Measurements from ENCODE around the gene EFCAB5. TPM values are rescaled to one million over a fixed set of nuclear protein-coding genes. Genes with fewer than 3 reads are reported as not detected.
"Not testable (repeated sequence)": the region's sequence is repeated elsewhere in the genome, so short reads cannot be mapped to it uniquely, and the experiment has no call there.

The EFCAB5 gene
- total RNA-seq, 1 experiment from 2014 or later, result 1.4 TPM

DNA sequence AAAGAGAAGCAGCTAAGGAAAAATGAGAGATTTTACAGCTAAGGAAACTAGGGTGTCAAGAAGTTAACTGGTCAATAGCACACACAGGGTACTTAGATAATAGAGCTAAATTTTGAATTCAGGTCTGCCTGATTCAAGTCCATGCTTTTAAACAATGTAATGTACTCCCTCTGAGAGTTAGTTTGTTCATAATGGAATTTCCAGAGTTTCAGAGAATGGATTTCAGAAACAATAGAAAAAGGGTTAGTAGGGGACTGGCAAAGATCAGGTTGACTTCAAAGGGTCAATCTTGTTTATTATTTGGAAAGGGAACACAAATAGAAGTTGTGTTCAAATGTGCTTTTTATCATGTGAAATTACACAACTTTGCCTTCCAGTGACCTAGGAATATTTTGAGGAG, 193.1 kb downstream of the EFCAB5 start:
- CTCF ChIA-PET, result no interaction called here
- no TSS peak for BruUV-seq (replicated peaks)
- intact Hi-C loops (cut with micrococcal nuclease; ENCODE audit: unreplicated experiment), result no loop called here
- Histone ChIP-seq H4K20me1 (ENCODE audit: insufficient read depth) (peaks cover 30% of the 10 kb centered on the region), H3K79me2 (ENCODE audit: low read depth) (peaks cover 37% of the 10 kb centered on the region), H3F3A (ENCODE audit: insufficient read depth, low read depth) (0 out of 2 replicates have a peak, but pooled peaks cover 12% of the 10 kb centered on the region), H3K27me3 (ENCODE audit: insufficient read depth, low read depth) (no peaks in the 10 kb centered on the region), H3K9me2 (ENCODE audit: insufficient read depth) (no peaks in the 10 kb centered on the region), H3K4me3 (no peak overlapping the region), H3K4me2 (no peak overlapping the region), H3K4me1 (replicated peaks; ENCODE audit: insufficient read depth) (no peaks in the 10 kb centered on the region), H3K36me3 (ENCODE audit: low read depth) (peaks cover 8% of the 10 kb centered on the region), H3K27ac (no peak overlapping the region), H2AFZ (no peak overlapping the region), H3K9me3 (ENCODE audit: insufficient read depth, low read depth) (no peaks in the 10 kb centered on the region)
- no peak for DNase-seq
- TF ChIP-seq, protein P1, sequence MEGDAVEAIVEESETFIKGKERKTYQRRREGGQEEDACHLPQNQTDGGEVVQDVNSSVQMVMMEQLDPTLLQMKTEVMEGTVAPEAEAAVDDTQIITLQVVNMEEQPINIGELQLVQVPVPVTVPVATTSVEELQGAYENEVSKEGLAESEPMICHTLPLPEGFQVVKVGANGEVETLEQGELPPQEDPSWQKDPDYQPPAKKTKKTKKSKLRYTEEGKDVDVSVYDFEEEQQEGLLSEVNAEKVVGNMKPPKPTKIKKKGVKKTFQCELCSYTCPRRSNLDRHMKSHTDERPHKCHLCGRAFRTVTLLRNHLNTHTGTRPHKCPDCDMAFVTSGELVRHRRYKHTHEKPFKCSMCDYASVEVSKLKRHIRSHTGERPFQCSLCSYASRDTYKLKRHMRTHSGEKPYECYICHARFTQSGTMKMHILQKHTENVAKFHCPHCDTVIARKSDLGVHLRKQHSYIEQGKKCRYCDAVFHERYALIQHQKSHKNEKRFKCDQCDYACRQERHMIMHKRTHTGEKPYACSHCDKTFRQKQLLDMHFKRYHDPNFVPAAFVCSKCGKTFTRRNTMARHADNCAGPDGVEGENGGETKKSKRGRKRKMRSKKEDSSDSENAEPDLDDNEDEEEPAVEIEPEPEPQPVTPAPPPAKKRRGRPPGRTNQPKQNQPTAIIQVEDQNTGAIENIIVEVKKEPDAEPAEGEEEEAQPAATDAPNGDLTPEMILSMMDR (conservative IDR thresholded peaks at IDR 0.05), result no peak
- TF ChIP-seq EZH2 (IDR thresholded peaks at IDR 0.05; ENCODE audit: low read depth), result no peak
- POLR2A ChIA-PET (ENCODE audit: unreplicated experiment), result interaction anchor here (0.6 kb wide), 1 partner anchor 70 kb away, joined by 3 read pairs; no protein-coding TSS in a partner anchor

DNA sequence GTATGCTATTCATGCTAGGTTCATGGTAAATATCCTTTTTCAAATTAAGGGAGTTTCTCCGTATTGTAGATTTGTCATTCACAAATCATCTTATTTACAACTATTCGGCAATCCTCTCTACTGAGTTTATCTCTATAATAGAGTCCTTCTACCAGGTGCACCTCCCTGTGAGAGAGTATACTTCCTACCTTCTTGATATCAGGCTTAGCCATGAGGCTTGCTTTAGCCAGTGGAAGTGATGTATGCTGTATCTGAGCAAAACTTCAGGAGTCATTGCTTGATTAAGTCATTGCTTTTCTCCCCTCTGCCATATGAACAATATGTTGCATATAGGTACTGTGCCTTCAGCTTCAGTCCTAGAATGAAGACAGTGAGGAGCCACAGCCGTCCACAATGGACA, 195.7 kb downstream of the EFCAB5 start:
- ChIA-PET POLR2A (ENCODE audit: unreplicated experiment) (no interaction called here), CTCF (no interaction called here)
- peaks cover 9% of the 10 kb centered on the region; the same call in 1 of the 2 replicates for H3K36me3 ChIP-seq (ENCODE audit: low read depth)
- intact Hi-C loops (cut with micrococcal nuclease; ENCODE audit: unreplicated experiment), result no loop called here
- no peak for DNase-seq
- no peak overlapping the region for H3K27ac ChIP-seq
- no peak overlapping the region for H2AFZ ChIP-seq
- 0 out of 2 replicates have a peak, but pooled peaks cover 13% of the 10 kb centered on the region for H3F3A ChIP-seq (ENCODE audit: insufficient read depth, low read depth)
- peaks cover 37% of the 10 kb centered on the region for H4K20me1 ChIP-seq (ENCODE audit: insufficient read depth)
- no peaks in the 10 kb centered on the region for H3K4me1 ChIP-seq (replicated peaks; ENCODE audit: insufficient read depth)
- BruUV-seq (replicated peaks), result no TSS peak
- no peaks in the 10 kb centered on the region for H3K9me3 ChIP-seq (ENCODE audit: insufficient read depth, low read depth)
- H3K4me2 ChIP-seq, result no peak overlapping the region
- H3K4me3 ChIP-seq, result no peak overlapping the region
- peaks cover 52% of the 10 kb centered on the region for H3K79me2 ChIP-seq (ENCODE audit: low read depth)
- TF ChIP-seq EZH2 (IDR thresholded peaks at IDR 0.05; ENCODE audit: low read depth), result no peak
- TF ChIP-seq, protein P1 (conservative IDR thresholded peaks at IDR 0.05), result no peak
- no peaks in the 10 kb centered on the region for H3K27me3 ChIP-seq (ENCODE audit: insufficient read depth, low read depth)
- H3K9me2 ChIP-seq (ENCODE audit: insufficient read depth), result no peaks in the 10 kb centered on the region

DNA sequence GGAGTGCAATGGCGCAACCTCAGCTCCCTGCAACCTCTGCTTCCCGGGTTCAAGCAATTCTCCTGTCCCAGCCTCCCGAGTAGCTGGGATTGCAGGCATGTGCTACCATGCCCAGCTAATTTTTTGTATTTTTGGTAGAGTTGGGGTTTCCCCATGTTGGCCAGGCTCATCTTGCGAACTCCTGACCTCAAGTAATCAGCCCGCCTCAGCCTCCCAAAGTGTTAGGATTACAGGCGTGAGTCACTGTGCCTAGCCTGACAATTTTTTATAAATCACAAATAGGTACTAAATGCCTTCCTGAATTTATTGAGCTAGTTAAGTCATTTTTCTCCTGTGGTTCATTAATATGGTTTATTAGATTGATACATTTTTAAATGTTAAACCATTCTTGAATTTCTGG, 206.4 kb downstream of the EFCAB5 start:
- Histone ChIP-seq H4K20me1 (ENCODE audit: insufficient read depth) (peaks cover 18% of the 10 kb centered on the region), H3F3A (ENCODE audit: insufficient read depth, low read depth) (peaks cover 20% of the 10 kb centered on the region; the same call in 1 of the 2 replicates), H3K27ac (0 out of 2 replicates have a peak overlapping the region, but pooled peaks have one; percentile 13), H3K79me2 (ENCODE audit: low read depth) (peaks cover 44% of the 10 kb centered on the region)
- intact Hi-C loops (cut with micrococcal nuclease; ENCODE audit: unreplicated experiment); H3K9me2 ChIP-seq (ENCODE audit: insufficient read depth); H3K4me1 ChIP-seq (replicated peaks; ENCODE audit: insufficient read depth); H3K27me3 ChIP-seq (ENCODE audit: insufficient read depth, low read depth); CTCF ChIA-PET; H3K4me3 ChIP-seq; H2AFZ ChIP-seq; H3K4me2 ChIP-seq; DNase-seq; BruUV-seq (replicated peaks); H3K9me3 ChIP-seq (ENCODE audit: insufficient read depth, low read depth); H3K36me3 ChIP-seq (ENCODE audit: low read depth); POLR2A ChIA-PET (ENCODE audit: unreplicated experiment): not testable (repeated sequence)

DNA sequence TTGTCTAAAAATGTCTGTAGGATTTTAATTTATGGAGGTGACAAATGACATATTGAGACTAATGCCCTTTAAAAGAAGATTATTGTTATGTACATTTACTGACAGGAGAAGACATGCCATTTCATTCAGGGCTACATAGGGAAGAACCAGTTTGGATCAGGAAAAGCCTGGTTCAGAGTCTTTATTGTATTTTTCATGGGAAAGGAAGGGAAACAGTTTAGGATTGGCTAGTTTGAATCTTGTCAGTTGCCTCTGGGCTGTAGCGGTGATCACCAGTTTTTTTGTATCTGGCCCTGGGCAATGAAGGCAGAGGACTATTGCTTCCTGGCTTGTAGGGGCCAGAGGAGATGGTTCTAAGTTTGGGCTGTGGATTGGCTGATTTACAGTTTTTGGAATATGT, 206.9 kb downstream of the EFCAB5 start:
- H3K27ac ChIP-seq, result 0 out of 2 replicates have a peak overlapping the region, but pooled peaks have one; percentile 13
- CTCF ChIA-PET, result no interaction called here

More for the DNA sequence above, 206.9 kb downstream of the EFCAB5 start:
- H4K20me1 ChIP-seq (ENCODE audit: insufficient read depth), result peaks cover 16% of the 10 kb centered on the region
- BruUV-seq (replicated peaks), result no TSS peak
- DNase-seq, result no peak
- intact Hi-C loops (cut with micrococcal nuclease; ENCODE audit: unreplicated experiment), result no loop called here
- H3K9me3 ChIP-seq (ENCODE audit: insufficient read depth, low read depth), result no peaks in the 10 kb centered on the region
- H3K4me2 ChIP-seq, result no peak overlapping the region
- peaks cover 44% of the 10 kb centered on the region for H3K79me2 ChIP-seq (ENCODE audit: low read depth)
- no peaks in the 10 kb centered on the region for H3K27me3 ChIP-seq (ENCODE audit: insufficient read depth, low read depth)
- H3K4me1 ChIP-seq (replicated peaks; ENCODE audit: insufficient read depth), result no peaks in the 10 kb centered on the region
- H3K36me3 ChIP-seq (ENCODE audit: low read depth), result no peaks in the 10 kb centered on the region
- TF ChIP-seq EZH2 (IDR thresholded peaks at IDR 0.05; ENCODE audit: low read depth), result no peak
- TF ChIP-seq, protein P1 (conservative IDR thresholded peaks at IDR 0.05), result no peak
- H3K4me3 ChIP-seq, result no peak overlapping the region
- POLR2A ChIA-PET (ENCODE audit: unreplicated experiment), result no interaction called here
- H3F3A ChIP-seq (ENCODE audit: insufficient read depth, low read depth), result peaks cover 17% of the 10 kb centered on the region; the same call in 1 of the 2 replicates
- H3K9me2 ChIP-seq (ENCODE audit: insufficient read depth), result no peaks in the 10 kb centered on the region
- no peak overlapping the region for H2AFZ ChIP-seq

All from PC-9 (cell line).